Fibroblast of pulmonary artery (primary cell): Measurements from ENCODE around the gene CACNA1D.

ENCODE experiments used
- DNase-seq: peaks from one replicate; pipeline ENCODE4 v3.0.0-alpha.2; 2010; ENCODE audit warnings: low read depth
- H3K4me3 ChIP-seq: replicated peaks from 2 replicates; pipeline ENCODE4 v1.5.1; 2011; ENCODE audit warnings: low read depth, mild to moderate bottlenecking, control low read depth, low read length, moderate library complexity
- CTCF ChIP-seq: IDR thresholded peaks from 2 replicates; pipeline ENCODE4 v1.5.1; 2011; ENCODE audit warnings: mild to moderate bottlenecking, control low read depth, low read length, inconsistent platforms; ENCODE audit errors: missing control alignments

CACNA1D gene

GRCh38 chr3:53525765-53526703, 31.6 kb downstream of the CACNA1D start:
- no peak for TF ChIP-seq CTCF
- peak; percentile 2 for DNase-seq
- no peak overlapping the region for H3K4me3 ChIP-seq

GRCh38 chr3:53526704-53527055, 32.3 kb downstream of the CACNA1D start:
- DNase-seq = no peak
- no peak for TF ChIP-seq CTCF
- no peak overlapping the region for H3K4me3 ChIP-seq

GRCh38 chr3:53530205-53530604, 35.8 kb downstream of the CACNA1D start:
- H3K4me3 ChIP-seq = no peak overlapping the region
- TF ChIP-seq CTCF = no peak
- no peak for DNase-seq

- DNase-seq = no peak
- TF ChIP-seq CTCF = no peak
- H3K4me3 ChIP-seq = no peak overlapping the region
These were observed 37.3 kb downstream of the CACNA1D start for GRCh38 chr3:53531749-53532148.

GRCh38 chr3:53533472-53533871, 39.1 kb downstream of the CACNA1D start:
- H3K4me3 ChIP-seq = no peak overlapping the region
- no peak for TF ChIP-seq CTCF
- no peak for DNase-seq

GRCh38 chr3:53534216-53534615, 39.8 kb downstream of the CACNA1D start:
- no peak for TF ChIP-seq CTCF
- no peak overlapping the region for H3K4me3 ChIP-seq
- DNase-seq = no peak
